Epithelial cell of proximal tubule (primary cell): ENCODE data around the gene PACSIN1. TPM values are rescaled to one million over a fixed set of nuclear protein-coding genes. Genes with fewer than 3 reads are reported as not detected.

Experiments used
- DNase-seq: peaks from one replicate; pipeline ENCODE4 v3.0.0-alpha.2; 2011; ENCODE audit warnings: low read depth
- H3K4me3 ChIP-seq: 2 replicates; pipeline ENCODE4 v1.5.1; 2011; ENCODE audit warnings: low read depth, mild to moderate bottlenecking, low read length
- CTCF ChIP-seq: conservative IDR thresholded peaks from 2 replicates; pipeline ENCODE4 v1.5.1; 2012; ENCODE audit warnings: low read depth, mild to moderate bottlenecking, low read length
- total RNA-seq: library from RNA; depleted of rRNA; stranded (reverse); fragments of >200 nt; gene quantifications from 2 replicates; pipeline ENCODE4 v1.2.3, GENCODE V29; 2015

Gene PACSIN1
- total RNA-seq, 1 donor from 2014 or later: 1.9 TPM

- H3K4me3 ChIP-seq: no peak overlapping the region
- TF ChIP-seq CTCF: no peak
- no peak for DNase-seq
These were observed 103.6 kb downstream of the PACSIN1 start for GRCh38 chr6:34569361-34569973.

- DNase-seq: no peak
- TF ChIP-seq CTCF: no peak
- H3K4me3 ChIP-seq: no peak overlapping the region
These were observed 104.4 kb downstream of the PACSIN1 start for GRCh38 chr6:34570066-34570833.

- no peak for TF ChIP-seq CTCF
- no peak for DNase-seq
These were observed 105.5 kb downstream of the PACSIN1 start for GRCh38 chr6:34571388-34571787.

GRCh38 chr6:34572021-34572420 is 106.1 kb downstream of the PACSIN1 start:
- TF ChIP-seq CTCF: no peak
- no peak for DNase-seq

More at GRCh38 chr6:34571388-34571787, 105.5 kb downstream of the PACSIN1 start:
- no peak overlapping the region for H3K4me3 ChIP-seq

GRCh38 chr6:34572585-34572984 is 106.7 kb downstream of the PACSIN1 start:
- no peak for DNase-seq
- no peak overlapping the region for H3K4me3 ChIP-seq
- no peak for TF ChIP-seq CTCF

More at GRCh38 chr6:34572021-34572420, 106.1 kb downstream of the PACSIN1 start:
- H3K4me3 ChIP-seq: no peak overlapping the region

- H3K4me3 ChIP-seq: no peak overlapping the region
- no peak for DNase-seq
These were observed 107.8 kb downstream of the PACSIN1 start for GRCh38 chr6:34573567-34574183.

More at GRCh38 chr6:34573567-34574183, 107.8 kb downstream of the PACSIN1 start:
- TF ChIP-seq CTCF: no peak
